ENCODE data around the gene SH3TC2. TPM values are rescaled to one million over a fixed set of nuclear protein-coding genes. Genes with fewer than 3 reads are reported as not detected.

Gene SH3TC2
- total and polyA plus RNA-seq, 2 of the 4 experiments (the other 2 are of a cell fraction): 3.4 to 7.9 TPM

- Histone ChIP-seq H3K4me2 (ENCODE audit: low read depth, low read length) (no peak overlapping the region), H3K56ac (ENCODE audit: extremely low read depth, insufficient read depth, low read length) (no peak overlapping the region), H4K20me1 (ENCODE audit: insufficient read depth, low read length) (no peaks in the 10 kb centered on the region), H3K27ac (ENCODE audit: insufficient read depth, low read length) (no peak overlapping the region), H3K36me3 (ENCODE audit: control insufficient read depth, insufficient read depth, low read length) (no peaks in the 10 kb centered on the region), H4K5ac (ENCODE audit: low read depth, low read length) (no peak overlapping the region), H4K91ac (ENCODE audit: insufficient read depth, low read depth, low read length) (no peak overlapping the region), H2AK9ac (replicated peaks; ENCODE audit: low read depth, low read length, poor library complexity) (no peak overlapping the region), H3K18ac (ENCODE audit: low read depth, low read length) (no peak overlapping the region), H3K4me1 (ENCODE audit: control insufficient read depth, insufficient read depth, low read length) (peaks cover 7% of the 10 kb centered on the region), H2BK120ac (ENCODE audit: low read depth, low read length) (no peak overlapping the region), H3K9me1 (ENCODE audit: insufficient read depth, low read length) (0 out of 2 replicates have a peak, but pooled peaks cover 2% of the 10 kb centered on the region), H3K79me1 (ENCODE audit: low read depth in 1 of 2, low read length in 2 of 2) (no peaks in the 10 kb centered on the region), H3K27me3 (ENCODE audit: control insufficient read depth, insufficient read depth, low read length) (no peaks in the 10 kb centered on the region), H3K9me3 (ENCODE audit: control insufficient read depth, insufficient read depth, low read length) (no peaks in the 10 kb centered on the region), H3K4ac (ENCODE audit: low read depth, low read length) (no peak overlapping the region), H3K14ac (replicated peaks; ENCODE audit: low read depth, low read length) (no peak overlapping the region), H4K8ac (ENCODE audit: low read depth in 2 of 2, low read length in 2 of 2) (no peak overlapping the region), H3K9ac (ENCODE audit: low read depth, low read length) (no peak overlapping the region), H3K23ac (ENCODE audit: low read depth, low read length) (no peak overlapping the region), H2BK15ac (ENCODE audit: low read depth, low read length) (no peak overlapping the region), H3K4me3 (ENCODE audit: insufficient read depth, low read depth, low read length) (no peak overlapping the region), H2BK5ac (ENCODE audit: low read depth, low read length, poor library complexity, severe bottlenecking) (no peak overlapping the region), H2AFZ (replicated peaks; ENCODE audit: low read length, poor library complexity) (no peak overlapping the region), H2AK5ac (ENCODE audit: low read depth, low read length) (no peak overlapping the region), H2BK20ac (ENCODE audit: low read depth, low read length) (no peak overlapping the region)
- in situ Hi-C loops (cut with MboI; ENCODE audit: low sequenced_read_pairs) (no loop called here), intact Hi-C loops (cut with micrococcal nuclease) (no loop called here), dilution Hi-C loops (cut with HindIII; ENCODE audit: low sequenced_read_pairs, unreplicated experiment) (no loop called here)
- no peak for DNase-seq
- TF ChIP-seq SMC3 (IDR thresholded peaks at IDR 0.05; ENCODE audit: low read depth, low read length) (no peak), NFE2L2 (IDR thresholded peaks at IDR 0.05; ENCODE audit: low read depth, low read length) (no peak), CHD1 (IDR thresholded peaks at IDR 0.05; ENCODE audit: low read depth, low read length) (no peak), CTCF (conservative IDR thresholded peaks at IDR 0.05; ENCODE audit: low read depth, low read length) (no peak), FOS (IDR thresholded peaks at IDR 0.05; ENCODE audit: low read depth, low read length) (no peak), MXI1 (IDR thresholded peaks at IDR 0.05; ENCODE audit: borderline replicate concordance, low read depth, low read length) (no peak)
- ChIA-PET POLR2A (ENCODE audit: unreplicated experiment) (no interaction called here), CTCF (no interaction called here)
- BruUV-seq (replicated peaks): no TSS peak
- no peak for ATAC-seq (ENCODE audit: low read depth)
- 100% methylated on average over 1 of the region's 1 CpG; no CpG with 5 or more reads in 1 of the 2 experiments for WGBS, 2 experiments (ENCODE audit: extremely low coverage in 2 of 2, insufficient read length in 1 of 2)
These were observed 47.7 kb downstream of the SH3TC2 start for GRCh38 chr5:149015126-149015525.

Measured in IMR-90 (cell line).